HG03342 (cell line): ENCODE data around the gene SCRN1.
A peak's percentile ranks its signal among the peaks of the same experiment; 100 is the strongest.

Experiments
- ATAC-seq: cut with Tn5 transposase; IDR thresholded peaks from one replicate; pipeline ENCODE4 v1.9.1; 2021; ENCODE audit warnings: mild to moderate bottlenecking, moderate library complexity; ENCODE audit not compliant: unreplicated experiment

The SCRN1 gene

GRCh38 chr7:29935111-29935510 is 54.5 kb downstream of the SCRN1 start:
- no peak for ATAC-seq

DNA sequence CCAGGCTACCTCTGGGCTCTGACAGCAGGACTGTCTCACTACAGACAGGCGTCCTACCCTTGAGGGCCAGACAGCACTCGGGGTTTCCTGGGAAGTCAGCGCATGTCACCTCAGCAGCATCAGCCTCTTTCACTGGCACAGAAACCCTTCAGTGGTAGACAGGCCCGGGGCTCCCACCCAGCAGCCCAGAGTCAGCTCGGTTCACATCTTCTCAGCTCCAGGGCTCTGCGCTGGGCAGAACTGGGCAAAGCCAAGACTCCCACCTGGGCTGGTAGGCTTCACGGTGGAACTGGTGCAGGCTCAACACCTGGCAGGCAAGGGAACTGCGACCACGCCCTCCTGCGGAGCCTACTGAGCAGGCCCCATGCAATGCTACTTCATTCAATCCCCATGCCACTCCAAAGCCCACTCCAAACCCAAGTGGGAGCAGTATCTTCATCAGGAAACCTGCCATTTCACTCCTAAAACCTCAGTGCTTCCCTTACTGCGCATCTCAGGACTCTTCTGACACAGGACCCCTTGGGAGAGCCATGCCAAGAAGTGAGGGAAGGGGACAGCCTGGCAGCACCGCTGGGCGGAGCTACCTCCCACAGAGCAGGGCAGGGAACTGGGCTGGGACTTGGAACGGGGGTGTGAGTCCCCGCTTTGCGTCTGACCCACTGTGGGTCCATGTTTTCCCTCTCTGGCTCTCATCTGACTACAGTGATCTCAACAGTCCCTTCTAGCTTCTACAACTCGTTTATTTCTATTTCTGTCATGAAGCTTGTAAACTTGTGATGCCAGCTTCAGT is 60.4 kb downstream of the SCRN1 start:
- ATAC-seq, result no peak

DNA sequence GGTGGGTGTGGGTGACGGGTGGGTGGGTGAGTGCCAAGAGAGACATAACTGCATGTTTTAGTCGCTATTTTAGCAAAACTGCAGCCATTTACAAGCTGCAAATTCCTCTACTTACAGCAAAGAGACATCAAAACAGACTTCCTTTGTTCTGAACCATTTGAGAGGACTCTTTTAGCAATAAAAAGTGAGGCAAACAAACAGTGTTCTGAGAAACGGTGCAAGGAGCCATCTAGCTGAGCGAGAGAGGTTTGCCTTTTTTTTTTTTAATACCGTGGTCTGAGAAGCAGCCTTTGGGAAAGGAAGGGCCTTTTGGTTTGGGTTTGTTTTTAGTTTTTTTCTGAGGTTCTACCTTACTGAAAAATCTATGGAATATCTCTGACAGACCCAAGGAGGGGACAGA is 62.9 kb downstream of the SCRN1 start:
- ATAC-seq, result no peak

GRCh38 chr7:29926216-29926615 is 63.4 kb downstream of the SCRN1 start:
- no peak for ATAC-seq

- ATAC-seq, result no peak
Observed at GRCh38 chr7:29924684-29925083, 64.9 kb downstream of the SCRN1 start.

DNA sequence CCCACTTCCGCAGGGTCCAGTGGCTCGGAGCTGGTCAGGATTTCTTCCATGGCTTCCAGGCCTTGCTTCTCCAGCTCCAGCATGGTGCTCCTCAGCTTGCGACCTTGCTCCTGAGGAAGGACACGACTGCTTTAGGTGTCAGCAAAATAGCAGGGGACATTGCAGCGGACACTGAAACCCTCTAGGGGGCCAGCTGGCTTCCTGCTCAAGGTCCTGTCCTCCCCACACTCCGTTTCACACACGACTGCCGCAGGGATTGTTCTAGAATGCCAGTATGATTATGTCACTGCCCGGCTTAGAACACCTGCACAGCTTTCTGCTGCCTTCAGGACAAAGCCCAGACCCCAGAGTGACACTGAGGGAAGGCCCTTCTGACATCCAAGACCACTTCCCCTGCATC is 65.6 kb downstream of the SCRN1 start:
- ATAC-seq, result no peak

DNA sequence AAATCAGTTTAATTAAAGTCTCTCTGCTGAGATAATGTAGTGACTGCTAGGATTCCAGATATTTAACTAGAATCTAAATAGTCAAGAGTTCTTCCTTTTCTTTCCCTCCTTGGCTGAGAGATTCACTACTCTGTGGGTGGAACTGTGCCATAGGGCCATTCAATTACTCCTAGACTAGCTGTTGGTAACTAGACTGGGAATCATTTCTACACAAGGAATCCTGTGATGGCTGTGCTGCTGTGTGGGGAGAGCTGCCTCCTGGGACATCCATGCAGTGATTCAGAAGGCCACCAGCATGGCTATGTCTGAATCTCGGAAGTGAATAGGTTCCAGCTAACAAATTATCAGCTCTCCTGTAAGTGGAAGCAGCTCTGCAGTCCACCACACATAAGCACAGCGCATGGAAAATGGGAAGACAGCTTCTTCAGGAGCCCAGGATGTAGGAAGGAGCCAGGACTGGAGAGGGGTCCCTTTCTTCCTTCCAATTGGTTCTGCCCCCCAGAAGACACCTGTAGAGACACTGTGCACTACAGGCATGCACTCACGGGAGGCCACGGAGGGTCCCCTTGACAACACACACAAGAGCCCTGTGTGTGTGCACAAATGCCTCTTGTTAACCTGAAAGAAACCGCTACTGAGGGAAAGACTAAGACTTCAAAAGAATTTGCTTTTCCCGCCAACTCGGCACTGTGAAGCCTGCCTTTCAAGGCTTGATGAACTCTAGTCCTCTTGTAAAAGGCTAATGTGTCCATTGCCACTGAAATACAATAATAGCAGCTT is 66.5 kb downstream of the SCRN1 start:
- ATAC-seq, result no peak

GRCh38 chr7:29921404-29922010 is 68.1 kb downstream of the SCRN1 start:
- ATAC-seq, result peak; percentile 75

DNA sequence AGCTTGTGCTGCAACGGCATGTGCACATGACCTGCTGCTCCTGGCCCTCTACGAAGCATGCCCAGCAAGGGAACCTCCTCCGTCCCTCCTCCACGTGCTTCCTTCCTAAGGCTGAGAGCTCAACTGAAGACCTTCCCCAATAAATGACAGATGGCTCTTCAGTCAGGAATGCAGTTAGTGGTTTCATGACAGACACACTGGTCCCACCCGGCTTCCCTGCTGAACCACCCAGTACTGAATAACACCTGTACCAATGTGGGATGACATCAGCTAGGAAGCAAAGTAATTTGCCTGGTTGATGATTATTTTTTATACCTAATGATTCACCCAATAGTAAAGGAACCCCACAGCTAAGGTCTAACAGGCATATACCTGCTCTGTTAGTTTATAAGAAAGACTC is 69.1 kb downstream of the SCRN1 start:
- no peak for ATAC-seq

DNA sequence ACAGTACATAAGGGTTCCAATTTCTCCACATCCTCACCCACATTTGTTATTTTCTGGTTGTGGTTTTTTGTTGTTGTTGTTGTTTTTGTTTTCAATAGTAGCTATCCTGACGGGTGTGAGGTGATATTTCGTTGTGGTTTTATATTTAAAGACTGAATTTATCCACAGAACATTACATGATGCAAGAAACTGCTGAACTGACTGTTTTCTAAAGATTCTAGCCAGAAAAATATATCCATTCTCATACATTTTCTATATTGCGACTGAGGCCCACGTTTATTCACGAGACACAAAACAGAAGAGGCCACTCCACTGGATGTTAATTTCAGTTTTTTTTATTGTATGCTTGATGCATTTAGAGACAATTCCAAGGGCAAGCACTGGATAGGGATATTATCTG is 69.8 kb downstream of the SCRN1 start:
- ATAC-seq, result no peak

- ATAC-seq, result no peak
Observed at GRCh38 chr7:29918850-29919249, 70.8 kb downstream of the SCRN1 start.

DNA sequence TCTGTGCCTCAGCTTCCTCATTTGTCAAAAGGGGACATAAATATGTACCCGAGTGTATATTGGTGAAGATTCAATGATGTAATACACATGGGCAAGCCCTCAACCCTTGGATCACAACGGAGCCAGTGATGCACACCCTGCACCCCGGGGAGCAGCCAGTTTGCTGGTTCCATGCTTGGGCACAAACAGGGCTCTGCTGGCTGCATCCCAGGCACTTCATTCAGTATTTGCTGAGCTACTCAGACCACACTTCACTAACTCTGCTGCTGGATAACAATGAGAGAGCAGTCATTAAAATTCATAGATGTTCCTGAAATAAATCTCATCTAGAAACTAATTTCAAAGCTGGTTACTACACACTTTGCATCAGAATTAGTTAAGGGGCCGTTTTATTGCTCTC is 72.0 kb downstream of the SCRN1 start:
- ATAC-seq, result no peak

DNA sequence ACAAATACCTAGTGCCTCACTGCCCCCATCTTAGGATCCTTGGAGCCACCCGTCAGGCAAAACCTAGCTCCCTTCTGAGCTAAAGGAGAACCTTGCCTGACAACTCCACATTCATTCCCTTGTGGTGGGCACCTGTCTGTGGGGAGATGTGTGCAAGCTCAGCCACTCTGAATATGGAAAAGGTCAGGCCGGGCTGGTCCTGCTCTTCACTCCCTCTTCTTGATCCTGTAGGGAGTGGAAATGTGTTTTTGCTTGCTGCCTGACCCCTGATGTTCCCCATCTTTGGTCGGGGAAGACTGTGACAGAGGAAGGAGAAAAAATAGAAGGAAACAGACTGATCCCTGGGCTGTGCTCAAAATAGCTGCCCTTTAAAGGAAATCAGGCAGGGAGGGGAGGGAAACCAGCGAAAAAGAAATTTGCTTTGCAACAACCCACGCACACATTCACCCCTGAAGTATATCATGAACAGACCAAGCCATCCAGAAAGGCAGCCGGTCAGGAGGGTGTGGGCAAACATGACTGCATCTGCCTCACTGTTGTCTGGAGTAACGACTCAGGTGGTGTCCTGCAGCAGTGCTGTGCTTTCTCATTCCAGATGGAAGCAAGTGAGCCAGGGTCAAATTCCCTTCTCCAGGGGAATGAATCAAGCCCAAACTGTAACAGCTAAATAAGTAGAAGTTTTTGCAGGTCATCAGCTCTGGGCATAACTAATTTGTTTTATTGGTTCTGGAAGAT is 74.0 kb downstream of the SCRN1 start:
- no peak for ATAC-seq

DNA sequence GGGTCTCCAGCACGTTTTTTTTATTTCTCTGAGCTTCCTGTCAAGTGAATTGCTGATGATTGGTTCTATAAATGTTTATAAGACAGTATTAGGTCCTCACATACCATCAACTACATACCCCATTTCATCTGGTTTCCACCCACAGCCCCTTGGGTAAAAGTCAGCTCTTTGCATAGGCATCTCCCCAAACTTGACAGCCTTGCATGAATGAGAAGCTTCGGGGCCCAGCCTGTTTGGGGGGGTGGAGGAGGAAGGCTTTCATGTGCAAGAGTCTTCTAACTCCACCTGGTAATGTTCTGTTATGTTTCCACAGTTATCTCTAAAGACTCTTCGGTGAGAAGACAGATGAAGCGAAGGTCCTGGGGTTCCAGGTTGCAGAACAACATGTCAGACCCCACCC is 75.4 kb downstream of the SCRN1 start:
- no peak for ATAC-seq

- no peak for ATAC-seq
Observed at GRCh38 chr7:29906200-29907022, 83.2 kb downstream of the SCRN1 start.

GRCh38 chr7:29900745-29901144 is 88.9 kb downstream of the SCRN1 start:
- no peak for ATAC-seq

GRCh38 chr7:29898301-29898700 is 91.3 kb downstream of the SCRN1 start:
- ATAC-seq, result no peak

DNA sequence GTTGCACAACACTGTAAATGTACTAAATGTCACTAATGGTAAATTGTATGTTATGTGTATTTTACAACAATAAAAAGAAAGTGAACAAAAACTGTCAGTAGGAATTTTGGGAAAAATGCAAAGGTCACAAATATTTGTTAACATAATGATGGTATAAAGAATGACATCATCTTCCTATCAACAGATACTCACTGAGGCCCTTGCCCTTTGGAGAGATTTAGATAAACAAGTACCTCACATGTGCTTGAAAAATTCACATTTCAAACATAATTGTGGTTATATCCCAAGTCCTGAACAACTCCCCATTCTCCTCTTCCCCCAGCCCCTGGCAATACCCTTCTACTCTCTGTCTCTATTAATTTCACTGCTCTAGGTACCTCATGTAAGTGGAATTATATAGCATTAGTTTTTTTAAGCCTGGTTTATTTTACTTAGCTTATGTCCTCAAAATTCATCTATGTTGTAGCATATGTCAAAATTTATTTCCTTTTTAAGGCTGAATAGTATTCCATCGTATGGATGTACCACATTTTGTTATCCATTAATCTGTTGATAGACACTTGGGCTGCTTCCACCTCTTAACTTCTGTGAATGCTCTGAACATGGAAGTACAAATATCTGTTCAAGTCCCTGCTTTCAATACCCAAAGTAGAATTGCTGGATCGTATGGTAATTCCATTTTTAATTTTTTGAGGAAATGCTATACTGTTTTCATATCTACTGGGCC is 92.8 kb downstream of the SCRN1 start:
- no peak for ATAC-seq

- no peak for ATAC-seq
Observed at GRCh38 chr7:29895559-29895958, 94.0 kb downstream of the SCRN1 start.

DNA sequence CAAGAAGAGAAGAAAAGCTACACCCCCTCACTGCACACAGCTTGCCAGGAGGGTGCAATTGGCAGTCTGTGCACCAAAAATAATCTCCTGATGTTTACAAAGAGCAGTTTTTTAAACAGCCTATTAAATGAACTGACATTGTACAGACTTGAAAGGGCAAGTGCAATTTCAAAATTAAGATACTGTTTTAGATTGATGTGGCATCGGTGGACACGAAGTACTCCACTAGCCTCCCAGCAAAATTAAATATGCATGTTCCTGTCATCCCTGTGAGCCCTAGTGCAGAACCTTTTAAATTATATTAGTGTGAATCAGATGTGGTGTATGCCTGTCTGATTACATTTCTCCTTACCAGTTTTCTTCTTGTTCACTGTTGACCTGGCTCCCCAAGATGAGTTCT is 95.3 kb downstream of the SCRN1 start:
- no peak for ATAC-seq
